HG03097 (cell line): Measurements from ENCODE around the gene DVL1.

Experiments
- ATAC-seq: cut with Tn5 transposase; IDR thresholded peaks from one replicate; pipeline ENCODE4 v1.9.1; 2021; ENCODE audit not compliant: unreplicated experiment, low FRiP score

The DVL1 gene

GRCh38 chr1:1302006-1302430 lies 47.2 kb downstream of the DVL1 start:
- no peak for ATAC-seq

GRCh38 chr1:1300352-1300739 lies 48.9 kb downstream of the DVL1 start:
- ATAC-seq = no peak

- no peak for ATAC-seq
Observed at GRCh38 chr1:1299686-1300351, 49.4 kb downstream of the DVL1 start.

- no peak for ATAC-seq
Observed at GRCh38 chr1:1298861-1299685, 50.1 kb downstream of the DVL1 start.

GRCh38 chr1:1297802-1298424 lies 51.3 kb downstream of the DVL1 start:
- no peak for ATAC-seq

- ATAC-seq = no peak
Observed at GRCh38 chr1:1296070-1297061, 52.9 kb downstream of the DVL1 start.

- no peak for ATAC-seq
Observed at GRCh38 chr1:1295154-1295923, 53.9 kb downstream of the DVL1 start.

GRCh38 chr1:1294250-1294890 lies 54.8 kb downstream of the DVL1 start:
- ATAC-seq = no peak

GRCh38 chr1:1293263-1294249 lies 55.7 kb downstream of the DVL1 start:
- no peak for ATAC-seq

- no peak for ATAC-seq
Observed at GRCh38 chr1:1292851-1293250, 56.4 kb downstream of the DVL1 start.

- ATAC-seq = no peak
Observed at GRCh38 chr1:1292442-1292779, 56.8 kb downstream of the DVL1 start.

GRCh38 chr1:1291548-1292441 lies 57.4 kb downstream of the DVL1 start:
- no peak for ATAC-seq

GRCh38 chr1:1291023-1291528 lies 58.1 kb downstream of the DVL1 start:
- ATAC-seq = no peak

- ATAC-seq = no peak
Observed at GRCh38 chr1:1290238-1290731, 58.9 kb downstream of the DVL1 start.

GRCh38 chr1:1287288-1288110 lies 61.7 kb downstream of the DVL1 start:
- ATAC-seq = no peak
